Cardiac muscle cell (in vitro differentiated cells and primary cell): ENCODE data around the gene CCDC182. TPM values are rescaled to one million over a fixed set of nuclear protein-coding genes. Genes with fewer than 3 reads are reported as not detected.

Experiments used
- DNase-seq, 2 donors: peaks; one replicate each; pipeline versions ENCODE4 v3.0.0 to v3.0.0-alpha.2; 2010 to 2017; ENCODE audit warnings: low read depth in 1 of 2, low spot score in 1 of 2
- H3K27ac ChIP-seq: fragments of 200-600 bp; sonication (generic); 2 replicates; pipeline ENCODE4 v1.5.1; 2016
- H3K27me3 ChIP-seq: fragments of 200-600 bp; sonication (generic); 2 replicates; pipeline ENCODE4 v1.6.0; 2016; ENCODE audit warnings: control low read depth
- H3K36me3 ChIP-seq: fragments of 200-600 bp; sonication (generic); 2 replicates; pipeline ENCODE4 v1.5.1; 2016; ENCODE audit warnings: control low read depth
- H3K4me1 ChIP-seq: fragments of 200-600 bp; sonication (generic); 2 replicates; pipeline ENCODE4 v1.8.1; 2017; ENCODE audit warnings: low read depth, mild to moderate bottlenecking, mixed run types
- H3K4me3 ChIP-seq: fragments of 200-600 bp; sonication (generic); 2 replicates; pipeline ENCODE4 v1.5.1; 2016; ENCODE audit warnings: mild to moderate bottlenecking
- H3K9me3 ChIP-seq: fragments of 200-600 bp; sonication (generic); 2 replicates; pipeline ENCODE4 v1.5.1; 2017; ENCODE audit warnings: low read depth, mild to moderate bottlenecking, control low read depth
- polyA plus RNA-seq: library from polyadenylated mRNA; unstranded; fragments of >200 nt; fragmentation: Nextera tagmentation; extraction: Ambion mirVana; gene quantifications from 2 replicates; pipeline ENCODE4 v1.2.1, GENCODE V29; 2016
- total RNA-seq: library from RNA; depleted of rRNA; stranded (reverse); fragments of >200 nt; gene quantifications from 2 replicates; pipeline ENCODE4 v1.2.3, GENCODE V29; 2016
- TF ChIP-seq, protein P1 (sequence below): IDR thresholded peaks from 2 replicates; pipeline ENCODE4 v1.5.1; 2012; ENCODE audit warnings: low read depth, mild to moderate bottlenecking, low read length

CCDC182 gene
- total and polyA plus RNA-seq, 2 experiments from 2014 or later, result not detected

DNA sequence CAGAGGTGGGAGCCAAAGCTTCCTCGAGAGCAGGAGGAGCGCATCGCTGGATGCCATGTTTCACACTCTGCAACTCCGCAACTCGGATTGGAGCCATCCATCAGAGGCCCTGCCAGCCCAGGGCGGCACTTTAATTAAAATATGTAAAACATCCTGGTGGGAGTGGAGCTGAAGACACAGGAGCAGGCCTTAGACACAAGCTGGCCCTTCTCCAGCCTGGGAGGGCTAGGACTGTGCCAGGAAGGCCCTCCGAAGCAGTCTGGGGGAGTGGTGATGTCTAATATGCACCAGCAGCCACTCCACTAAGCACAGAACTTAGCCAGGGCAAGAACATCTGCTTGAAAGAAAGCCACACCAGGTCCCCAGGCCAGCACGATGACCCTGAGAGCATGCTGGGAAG lies 5.8 kb upstream of the CCDC182 start:
- no peaks in the 10 kb centered on the region for H3K9me3 ChIP-seq
- no peaks in the 10 kb centered on the region for H3K36me3 ChIP-seq
- no peaks in the 10 kb centered on the region for H3K4me1 ChIP-seq
- no peaks in the 10 kb centered on the region for H3K27me3 ChIP-seq
- H3K4me3 ChIP-seq, result no peak overlapping the region
- no peak overlapping the region for H3K27ac ChIP-seq
- TF ChIP-seq, protein P1, sequence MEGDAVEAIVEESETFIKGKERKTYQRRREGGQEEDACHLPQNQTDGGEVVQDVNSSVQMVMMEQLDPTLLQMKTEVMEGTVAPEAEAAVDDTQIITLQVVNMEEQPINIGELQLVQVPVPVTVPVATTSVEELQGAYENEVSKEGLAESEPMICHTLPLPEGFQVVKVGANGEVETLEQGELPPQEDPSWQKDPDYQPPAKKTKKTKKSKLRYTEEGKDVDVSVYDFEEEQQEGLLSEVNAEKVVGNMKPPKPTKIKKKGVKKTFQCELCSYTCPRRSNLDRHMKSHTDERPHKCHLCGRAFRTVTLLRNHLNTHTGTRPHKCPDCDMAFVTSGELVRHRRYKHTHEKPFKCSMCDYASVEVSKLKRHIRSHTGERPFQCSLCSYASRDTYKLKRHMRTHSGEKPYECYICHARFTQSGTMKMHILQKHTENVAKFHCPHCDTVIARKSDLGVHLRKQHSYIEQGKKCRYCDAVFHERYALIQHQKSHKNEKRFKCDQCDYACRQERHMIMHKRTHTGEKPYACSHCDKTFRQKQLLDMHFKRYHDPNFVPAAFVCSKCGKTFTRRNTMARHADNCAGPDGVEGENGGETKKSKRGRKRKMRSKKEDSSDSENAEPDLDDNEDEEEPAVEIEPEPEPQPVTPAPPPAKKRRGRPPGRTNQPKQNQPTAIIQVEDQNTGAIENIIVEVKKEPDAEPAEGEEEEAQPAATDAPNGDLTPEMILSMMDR, result no peak
- DNase-seq, result peak in 1 of 2 donors; percentile 10

- Histone ChIP-seq H3K9me3 (no peaks in the 10 kb centered on the region), H3K27ac (no peak overlapping the region), H3K27me3 (peaks cover 4% of the 10 kb centered on the region), H3K36me3 (no peaks in the 10 kb centered on the region), H3K4me1 (no peaks in the 10 kb centered on the region), H3K4me3 (no peak overlapping the region)
- TF ChIP-seq, protein P1, result no peak
- no peak for DNase-seq
Observed at GRCh38 chr17:57750109-57750871, 5.2 kb upstream of the CCDC182 start.

GRCh38 chr17:57749701-57750100 lies 4.6 kb upstream of the CCDC182 start:
- TF ChIP-seq, protein P1, result no peak
- Histone ChIP-seq H3K27ac (no peak overlapping the region), H3K27me3 (peaks cover 4% of the 10 kb centered on the region), H3K4me1 (no peaks in the 10 kb centered on the region), H3K4me3 (no peak overlapping the region), H3K9me3 (no peaks in the 10 kb centered on the region), H3K36me3 (no peaks in the 10 kb centered on the region)
- no peak for DNase-seq

GRCh38 chr17:57747221-57748017 lies 2.3 kb upstream of the CCDC182 start:
- no peak overlapping the region for H3K4me3 ChIP-seq
- TF ChIP-seq, protein P1, result peak; percentile 85
- peak; percentile 67 to 78 for DNase-seq

DNA sequence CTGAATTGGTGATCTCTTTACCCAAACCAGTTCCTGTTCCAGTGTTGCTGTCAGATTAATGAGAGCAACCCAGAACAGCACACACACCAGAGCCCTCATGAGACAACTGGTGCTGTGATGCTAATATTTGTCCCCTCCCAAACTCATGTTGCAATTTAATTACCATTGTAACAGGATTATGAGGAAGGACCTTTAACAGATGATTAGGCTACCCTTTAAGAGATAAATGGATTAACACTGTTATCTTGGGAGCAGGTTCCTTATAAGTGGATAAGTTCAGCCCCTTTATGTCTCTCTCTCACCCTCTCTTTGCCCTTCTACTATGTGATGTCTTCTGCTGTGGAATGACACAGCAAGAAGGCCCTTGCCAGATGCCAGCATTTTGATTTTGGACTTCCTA lies 1.1 kb upstream of the CCDC182 start:
- Histone ChIP-seq H3K9me3 (no peaks in the 10 kb centered on the region), H3K36me3 (no peaks in the 10 kb centered on the region), H3K4me3 (no peak overlapping the region), H3K27ac (no peak overlapping the region), H3K27me3 (peaks cover 4% of the 10 kb centered on the region), H3K4me1 (no peaks in the 10 kb centered on the region)
- DNase-seq, result no peak
- TF ChIP-seq, protein P1, result no peak

More at GRCh38 chr17:57747221-57748017, 2.3 kb upstream of the CCDC182 start:
- no peaks in the 10 kb centered on the region for H3K36me3 ChIP-seq
- no peak overlapping the region for H3K27ac ChIP-seq
- peaks cover 4% of the 10 kb centered on the region for H3K27me3 ChIP-seq
- no peaks in the 10 kb centered on the region for H3K9me3 ChIP-seq
- no peaks in the 10 kb centered on the region for H3K4me1 ChIP-seq
